ENCODE measurements around the gene CNTN4. TPM values are rescaled to one million over a fixed set of nuclear protein-coding genes. Genes with fewer than 3 reads are reported as not detected.
A peak's percentile ranks its signal among the peaks of the same experiment; 100 is the strongest.

CNTN4 gene
- total RNA-seq, 6 donors from 2014 or later = 1.0 to 13.5 (median 6.3) TPM

- Histone ChIP-seq H3K9me3 (peaks cover 0 to 1% (median 0%) of the 10 kb centered on the region in 4 donors), H3K36me3 (no peaks in the 10 kb centered on the region), H3K27me3 (no peaks in the 10 kb centered on the region), H3K27ac (no peak overlapping the region), H3K4me1 (no peaks in the 10 kb centered on the region), H3K4me3 (no peak overlapping the region)
- WGBS, 2 donors = 81 to 86% methylated on average over 5 of the region's 5 CpGs
- TF ChIP-seq EP300 (IDR thresholded peaks at IDR 0.05) (no peak), CTCF (IDR thresholded peaks at IDR 0.05) (no peak), POLR2A (IDR thresholded peaks at IDR 0.05) (no peak), POLR2AphosphoS5 (IDR thresholded peaks at IDR 0.05) (no peak)
- no peak for ATAC-seq (ENCODE audit: low FRiP score in 2 of 2)
- no peak for DNase-seq
These were observed 8.4 kb upstream of the CNTN4 start for GRCh38 chr3:2090095-2090911.

GRCh38 chr3:2092758-2093157 lies 5.9 kb upstream of the CNTN4 start:
- no peaks in the 10 kb centered on the region for H3K36me3 ChIP-seq
- TF ChIP-seq POLR2A (IDR thresholded peaks at IDR 0.05) (no peak), POLR2AphosphoS5 (IDR thresholded peaks at IDR 0.05) (no peak)
- H3K27ac ChIP-seq = no peak overlapping the region
- peaks cover 0 to 5% (median 0%) of the 10 kb centered on the region in 4 donors for H3K4me1 ChIP-seq
- ATAC-seq (ENCODE audit: low FRiP score in 2 of 2) = no peak
- H3K9me3 ChIP-seq = no peaks in the 10 kb centered on the region
- 61% methylated on average over 4 of the region's 4 CpGs for WGBS, 2 donors
- no peak for DNase-seq
- no peak overlapping the region for H3K4me3 ChIP-seq
- H3K27me3 ChIP-seq = peaks cover 0 to 1% (median 0%) of the 10 kb centered on the region in 4 donors

GRCh38 chr3:2094941-2095340 lies 3.7 kb upstream of the CNTN4 start:
- no peak for ATAC-seq (ENCODE audit: low FRiP score in 2 of 2)
- TF ChIP-seq CTCF (IDR thresholded peaks at IDR 0.05) (no peak), EP300 (IDR thresholded peaks at IDR 0.05) (no peak), POLR2AphosphoS5 (IDR thresholded peaks at IDR 0.05) (no peak), POLR2A (IDR thresholded peaks at IDR 0.05) (no peak)
- Histone ChIP-seq H3K27ac (no peak overlapping the region), H3K27me3 (peaks cover 0 to 9% (median 4%) of the 10 kb centered on the region in 4 donors), H3K4me3 (no peak overlapping the region), H3K36me3 (no peaks in the 10 kb centered on the region), H3K4me1 (peaks cover 0 to 21% (median 2%) of the 10 kb centered on the region in 4 donors), H3K9me3 (no peaks in the 10 kb centered on the region)
- WGBS, 2 donors = 49 to 56% methylated on average over 3 of the region's 3 CpGs
- DNase-seq = no peak

GRCh38 chr3:2096216-2096615 lies 2.5 kb upstream of the CNTN4 start:
- Histone ChIP-seq H3K36me3 (no peaks in the 10 kb centered on the region), H3K27me3 (peaks cover 0 to 9% (median 4%) of the 10 kb centered on the region in 4 donors), H3K27ac (no peak overlapping the region), H3K4me3 (no peak overlapping the region), H3K4me1 (peaks cover 0 to 21% (median 2%) of the 10 kb centered on the region in 4 donors), H3K9me3 (no peaks in the 10 kb centered on the region)
- WGBS, 2 donors = 9 to 30% methylated on average over 7 of the region's 7 CpGs
- ATAC-seq (ENCODE audit: low FRiP score in 2 of 2) (no peak), DNase-seq (no peak)
- TF ChIP-seq CTCF (IDR thresholded peaks at IDR 0.05) (no peak), POLR2AphosphoS5 (IDR thresholded peaks at IDR 0.05) (no peak)

- 7 to 10% methylated on average over 18 of the region's 18 CpGs for WGBS, 2 donors
- DNase-seq = no peak
- H3K27me3 ChIP-seq = peaks cover 0 to 9% (median 4%) of the 10 kb centered on the region in 4 donors
These were observed 950 bp upstream of the CNTN4 start for GRCh38 chr3:2097641-2098191.

More at GRCh38 chr3:2097641-2098191, 950 bp upstream of the CNTN4 start:
- no peak for TF ChIP-seq POLR2A (IDR thresholded peaks at IDR 0.05)
- no peak for TF ChIP-seq EP300 (IDR thresholded peaks at IDR 0.05)
- TF ChIP-seq POLR2AphosphoS5 (IDR thresholded peaks at IDR 0.05) = no peak
- TF ChIP-seq CTCF (IDR thresholded peaks at IDR 0.05) = no peak
- Histone ChIP-seq H3K4me3 (peak overlapping the region in 3 of 4 donors; percentile 52 to 65 (median 62)), H3K36me3 (no peaks in the 10 kb centered on the region), H3K27ac (no peak overlapping the region), H3K9me3 (no peaks in the 10 kb centered on the region), H3K4me1 (peaks cover 0 to 21% (median 2%) of the 10 kb centered on the region in 4 donors)
- ATAC-seq (ENCODE audit: low FRiP score in 2 of 2) = no peak

Data from upper lobe of left lung (tissue), 6 donors.